OCI-LY7 (cell line): Measurements from ENCODE around the gene IL12A. TPM values are rescaled to one million over a fixed set of nuclear protein-coding genes. Genes with fewer than 3 reads are reported as not detected.

Experiments used
- BruUV-seq: library from RNA; stranded (reverse); fragments of 400-500 nt; replicated peaks from 2 replicates; lab custom pipeline; 2021; lab: Mats Ljungman, UMichigan
- CTCF ChIA-PET: fragments of 300-600 bp; sonication (Branson Sonifier 250); formaldehyde crosslinking; loops from one replicate; lab custom pipeline; 2022; ENCODE audit warnings: antibody characterized with exemption; ENCODE audit not compliant: unreplicated experiment; lab: Charles Lee
- POLR2A ChIA-PET: fragments of 300-600 bp; sonication (Branson Sonifier 250); formaldehyde crosslinking; loops from one replicate; lab custom pipeline; 2022; ENCODE audit warnings: antibody characterized with exemption; lab: Charles Lee
- DNase-seq: peaks from one replicate; pipeline ENCODE4 v3.0.0-alpha.2; 2015; ENCODE audit warnings: low spot score
- H2AFZ ChIP-seq: fragments of 200-600 bp; sonication (generic), shearing (Covaris generic); 2 replicates; pipeline ENCODE4 v1.6.1; 2014; ENCODE audit warnings: mild to moderate bottlenecking, antibody characterized with exemption, low read length, moderate library complexity
- H3K27ac ChIP-seq: fragments of 200-600 bp; sonication (generic); 2 replicates; pipeline ENCODE4 v1.5.1; 2014; ENCODE audit warnings: mixed run types, low read depth, mild to moderate bottlenecking, moderate library complexity, low read length, inconsistent platforms; ENCODE audit not compliant: poor library complexity, severe bottlenecking
- H3K36me3 ChIP-seq: fragments of 200-600 bp; sonication (generic); 2 replicates; pipeline ENCODE4 v1.6.1; 2014; ENCODE audit warnings: mild to moderate bottlenecking, antibody characterized with exemption, low read length, moderate library complexity, mixed read lengths; ENCODE audit not compliant: insufficient read depth
- H3K4me1 ChIP-seq: fragments of 200-600 bp; sonication (generic); 2 replicates; pipeline ENCODE4 v1.5.1; 2014; ENCODE audit warnings: mild to moderate bottlenecking, low read length; ENCODE audit not compliant: insufficient read depth, poor library complexity, severe bottlenecking
- H3K4me2 ChIP-seq: fragments of 200-600 bp; sonication (generic); 2 replicates; pipeline ENCODE4 v1.6.1; 2014; ENCODE audit warnings: mild to moderate bottlenecking, low read length
- H3K4me3 ChIP-seq: fragments of 200-600 bp; sonication (generic); 2 replicates; pipeline ENCODE4 v1.5.1; 2014; ENCODE audit warnings: mild to moderate bottlenecking, low read depth, low read length; ENCODE audit not compliant: poor library complexity, severe bottlenecking
- H3K79me2 ChIP-seq: fragments of 200-600 bp; sonication (generic); 2 replicates; pipeline ENCODE4 v1.6.1; 2016; ENCODE audit warnings: low read depth, mild to moderate bottlenecking, low read length, moderate library complexity, mixed read lengths; ENCODE audit not compliant: insufficient read depth
- H3K9me2 ChIP-seq: fragments of 200-600 bp; sonication (generic); 2 replicates; pipeline ENCODE4 v1.6.1; 2016; ENCODE audit warnings: mild to moderate bottlenecking, low read length, mixed read lengths; ENCODE audit not compliant: insufficient read depth
- H3K9me3 ChIP-seq: fragments of 200-600 bp; sonication (generic); 2 replicates; pipeline ENCODE4 v1.6.1; 2014; ENCODE audit warnings: mild to moderate bottlenecking, mixed run types, low read length, mixed read lengths
- H4K20me1 ChIP-seq: fragments of 200-600 bp; sonication (generic); 2 replicates; pipeline ENCODE4 v1.6.1; 2014; ENCODE audit warnings: mild to moderate bottlenecking, antibody characterized with exemption, low read length, moderate library complexity, mixed read lengths; ENCODE audit not compliant: insufficient read depth
- EZH2phosphoT487 ChIP-seq: fragments of 200-600 bp; sonication (generic); IDR thresholded peaks from 2 replicates; pipeline ENCODE4 v1.6.1; 2018; ENCODE audit warnings: low read depth, borderline replicate concordance, mild to moderate bottlenecking, mixed run types, antibody characterized with exemption, low read length, moderate library complexity, mixed read lengths
- intact Hi-C: fragments of 100-400 bp; cut with micrococcal nuclease; formaldehyde crosslinking; loops from one replicate; pipeline ENCODE4 v1.10.0; 2022; ENCODE audit not compliant: unreplicated experiment
- total RNA-seq, 2 experiments: library from RNA; depleted of rRNA in 1 of 2; stranded (reverse); fragments of >200 nt in 1 of 2; shearing (Covaris generic) in 1 of 2; gene quantifications; 2 replicates each; pipeline ENCODE4 v1.2.3, GENCODE V29; 2014 to 2022
- TF ChIP-seq, protein P1 (sequence below): fragments of 200-600 bp; sonication (generic); conservative IDR thresholded peaks from 2 replicates; pipeline ENCODE4 v1.5.1; 2014; ENCODE audit warnings: mild to moderate bottlenecking, antibody characterized with exemption, low read length, moderate library complexity, mixed read lengths

Gene IL12A
- total RNA-seq, 2 experiments from 2014 or later, result not detected

DNA sequence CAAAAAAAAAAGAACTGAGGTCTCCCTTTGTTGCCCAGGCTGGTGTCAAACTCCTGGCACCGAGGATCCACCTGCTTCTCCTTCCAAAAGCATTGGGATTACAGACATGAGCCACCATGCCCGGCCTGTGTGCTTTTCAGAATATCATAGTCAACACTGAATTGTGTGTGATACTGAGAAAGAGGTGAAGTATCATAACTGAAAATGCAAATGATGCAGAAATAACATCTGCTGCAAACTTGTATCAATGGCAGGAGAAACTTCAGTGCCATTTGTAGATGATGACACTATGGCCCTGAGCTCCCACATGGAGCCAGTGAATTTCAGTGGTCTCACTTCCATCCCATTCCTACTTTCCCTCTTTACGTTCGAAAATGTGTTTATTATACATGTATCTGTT, 21.9 kb downstream of the IL12A start:
- Histone ChIP-seq H3K4me1 (peaks cover 21% of the 10 kb centered on the region), H3K79me2 (no peaks in the 10 kb centered on the region), H3K27ac (no peak overlapping the region), H4K20me1 (no peaks in the 10 kb centered on the region), H3K9me3 (no peaks in the 10 kb centered on the region), H3K9me2 (no peaks in the 10 kb centered on the region), H3K4me3 (no peak overlapping the region), H3K4me2 (peak overlapping the region; percentile 26; the same call in 1 of the 2 replicates), H3K36me3 (no peaks in the 10 kb centered on the region), H2AFZ (peak overlapping the region; percentile 95; the same call in 1 of the 2 replicates)
- CTCF ChIA-PET, result interaction anchor here (0.9 to 1.4 kb wide), 2 partner anchors 120 to 125 kb away, joined by 3 read pairs; no protein-coding TSS in a partner anchor
- intact Hi-C loops, result no loop called here
- no peak for DNase-seq
- POLR2A ChIA-PET, result interaction anchor here (1.2 kb wide), 1 partner anchor 109 kb away, joined by 4 read pairs; no protein-coding TSS in a partner anchor
- TF ChIP-seq, protein P1, sequence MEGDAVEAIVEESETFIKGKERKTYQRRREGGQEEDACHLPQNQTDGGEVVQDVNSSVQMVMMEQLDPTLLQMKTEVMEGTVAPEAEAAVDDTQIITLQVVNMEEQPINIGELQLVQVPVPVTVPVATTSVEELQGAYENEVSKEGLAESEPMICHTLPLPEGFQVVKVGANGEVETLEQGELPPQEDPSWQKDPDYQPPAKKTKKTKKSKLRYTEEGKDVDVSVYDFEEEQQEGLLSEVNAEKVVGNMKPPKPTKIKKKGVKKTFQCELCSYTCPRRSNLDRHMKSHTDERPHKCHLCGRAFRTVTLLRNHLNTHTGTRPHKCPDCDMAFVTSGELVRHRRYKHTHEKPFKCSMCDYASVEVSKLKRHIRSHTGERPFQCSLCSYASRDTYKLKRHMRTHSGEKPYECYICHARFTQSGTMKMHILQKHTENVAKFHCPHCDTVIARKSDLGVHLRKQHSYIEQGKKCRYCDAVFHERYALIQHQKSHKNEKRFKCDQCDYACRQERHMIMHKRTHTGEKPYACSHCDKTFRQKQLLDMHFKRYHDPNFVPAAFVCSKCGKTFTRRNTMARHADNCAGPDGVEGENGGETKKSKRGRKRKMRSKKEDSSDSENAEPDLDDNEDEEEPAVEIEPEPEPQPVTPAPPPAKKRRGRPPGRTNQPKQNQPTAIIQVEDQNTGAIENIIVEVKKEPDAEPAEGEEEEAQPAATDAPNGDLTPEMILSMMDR, result no peak
- no peak for TF ChIP-seq EZH2phosphoT487
- BruUV-seq, result no TSS peak

- CTCF ChIA-PET, result no interaction called here
- H3K4me1 ChIP-seq, result peaks cover 21% of the 10 kb centered on the region
- POLR2A ChIA-PET, result interaction anchor here (0.6 to 0.9 kb wide), 3 partner anchors 21 to 1494 kb away, joined by 3 read pairs; no protein-coding TSS in a partner anchor
- no peaks in the 10 kb centered on the region for H3K79me2 ChIP-seq
- H3K9me2 ChIP-seq, result no peaks in the 10 kb centered on the region
- H3K4me2 ChIP-seq, result peak overlapping the region; percentile 40
- peak; percentile 61 for DNase-seq
- peak overlapping the region; percentile 95 for H2AFZ ChIP-seq
- no peaks in the 10 kb centered on the region for H4K20me1 ChIP-seq
- H3K36me3 ChIP-seq, result no peaks in the 10 kb centered on the region
- no TSS peak for BruUV-seq
- no peak for TF ChIP-seq EZH2phosphoT487
- TF ChIP-seq, protein P1, result no peak
- intact Hi-C loops, result no loop called here
- no peaks in the 10 kb centered on the region for H3K9me3 ChIP-seq
- H3K4me3 ChIP-seq, result no peak overlapping the region
- peak overlapping the region; percentile 33 for H3K27ac ChIP-seq
Measured at GRCh38 chr3:160012108-160012507, 23.5 kb downstream of the IL12A start.

DNA sequence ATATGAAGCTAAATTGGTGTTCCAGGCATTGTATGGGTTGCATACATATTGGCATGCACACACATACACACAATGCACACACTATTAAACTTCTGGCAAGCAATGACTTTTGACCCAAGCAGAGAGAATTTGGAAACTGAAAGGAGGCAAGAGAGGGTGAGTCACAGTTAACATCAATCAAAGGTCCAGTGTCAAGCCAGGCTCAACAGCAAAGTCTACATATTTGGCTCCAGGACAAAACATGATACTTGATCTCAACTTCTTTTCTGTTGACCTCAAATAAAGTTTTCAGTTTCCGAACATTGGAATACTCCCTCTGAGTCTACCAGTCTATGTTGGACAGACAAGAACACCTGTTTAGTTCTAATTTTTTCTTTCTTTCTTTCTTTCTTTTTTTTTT, 28.3 kb downstream of the IL12A start:
- no peaks in the 10 kb centered on the region for H3K36me3 ChIP-seq
- H3K4me3 ChIP-seq, result no peak overlapping the region
- H3K9me3 ChIP-seq, result no peaks in the 10 kb centered on the region
- no peak overlapping the region for H3K27ac ChIP-seq
- CTCF ChIA-PET, result no interaction called here
- no peak overlapping the region for H3K4me2 ChIP-seq
- peaks cover 7% of the 10 kb centered on the region for H3K4me1 ChIP-seq
- BruUV-seq, result no TSS peak
- H3K79me2 ChIP-seq, result no peaks in the 10 kb centered on the region
- intact Hi-C loops, result no loop called here
- POLR2A ChIA-PET, result interaction anchor here (0.6 kb wide), 1 partner anchor 20 kb away, joined by 3 read pairs; no protein-coding TSS in a partner anchor
- no peak overlapping the region for H2AFZ ChIP-seq
- no peak for DNase-seq
- no peak for TF ChIP-seq EZH2phosphoT487
- TF ChIP-seq, protein P1, result no peak
- no peaks in the 10 kb centered on the region for H4K20me1 ChIP-seq
- H3K9me2 ChIP-seq, result no peaks in the 10 kb centered on the region
